HG02970 (cell line): Measurements from ENCODE around the gene PDE4B.
"Not testable (repeated sequence)": the region's sequence is repeated elsewhere in the genome, so short reads cannot be mapped to it uniquely, and the experiment has no call there.

Source experiments
- ATAC-seq: cut with Tn5 transposase; IDR thresholded peaks from one replicate; pipeline ENCODE4 v1.9.1; 2021; ENCODE audit warnings: mild to moderate bottlenecking, moderate library complexity, moderate number of reproducible peaks; ENCODE audit not compliant: unreplicated experiment, low FRiP score

Gene PDE4B

GRCh38 chr1:66100959-66101358, 308.3 kb downstream of the PDE4B start:
- ATAC-seq: not testable (repeated sequence)

- ATAC-seq: not testable (repeated sequence)
These were observed 311.4 kb downstream of the PDE4B start for GRCh38 chr1:66104076-66104475.

DNA sequence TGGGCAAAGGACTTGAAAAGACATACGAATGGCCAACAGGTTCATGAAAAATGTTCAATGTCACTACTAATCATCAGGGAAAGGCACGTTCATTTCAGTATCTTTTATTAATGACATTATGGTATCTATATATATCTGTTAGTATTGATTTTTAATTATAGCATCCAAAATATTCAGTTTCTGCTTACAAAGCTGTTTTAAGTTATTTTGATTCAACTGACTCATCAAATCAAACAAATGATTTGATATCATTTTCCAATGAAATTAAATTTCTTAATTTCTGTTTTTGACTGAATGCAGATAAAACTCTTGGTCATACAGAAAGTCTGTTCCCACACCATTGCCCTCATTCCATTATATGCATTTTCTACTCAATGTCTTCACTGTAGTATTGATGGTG, 315.9 kb downstream of the PDE4B start:
- no peak for ATAC-seq

GRCh38 chr1:66112744-66113400, 320.2 kb downstream of the PDE4B start:
- no peak for ATAC-seq

DNA sequence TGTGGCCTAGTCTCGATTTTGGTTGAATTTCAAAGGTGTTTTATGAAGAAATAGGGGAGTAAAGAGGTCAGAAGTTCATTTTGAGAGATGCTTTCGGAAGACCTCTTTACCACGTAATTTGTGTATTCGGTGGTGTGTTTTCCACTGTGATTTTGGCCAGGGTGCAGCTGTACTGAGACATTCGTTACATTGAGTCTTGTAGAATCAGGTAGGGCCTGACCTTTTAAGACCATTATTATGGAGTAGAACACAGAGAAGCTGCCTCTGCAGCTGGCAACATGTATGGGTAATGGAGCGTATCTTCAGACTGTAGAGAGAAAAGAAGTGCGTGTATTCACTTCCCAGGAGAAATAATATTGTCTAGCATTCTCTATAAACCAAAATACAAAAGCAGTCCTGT, 326.5 kb downstream of the PDE4B start:
- no peak for ATAC-seq

GRCh38 chr1:66124670-66125069, 332.0 kb downstream of the PDE4B start:
- no peak for ATAC-seq

DNA sequence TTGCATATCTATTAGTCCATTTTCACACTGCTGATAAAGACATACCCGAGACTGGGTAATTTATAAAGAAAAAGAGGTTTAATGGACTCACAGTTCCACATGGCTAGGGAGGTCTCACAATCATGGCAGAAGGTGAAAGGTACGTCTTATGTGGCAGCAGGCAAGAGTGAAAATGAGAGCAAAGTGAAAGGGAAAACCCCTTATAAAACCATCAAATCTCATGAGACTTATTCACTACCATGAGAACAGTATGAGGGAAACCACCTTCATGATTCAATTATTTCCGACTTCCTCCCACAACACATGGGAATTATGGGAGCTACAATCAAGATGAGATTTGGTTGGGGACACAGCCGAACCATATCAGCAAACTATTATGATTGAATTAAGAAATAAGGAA, 335.9 kb downstream of the PDE4B start:
- ATAC-seq: not testable (repeated sequence)

GRCh38 chr1:66132324-66132723, 339.6 kb downstream of the PDE4B start:
- no peak for ATAC-seq

- ATAC-seq: no peak
These were observed 341.3 kb downstream of the PDE4B start for GRCh38 chr1:66134004-66134403.

GRCh38 chr1:66135161-66135560, 342.5 kb downstream of the PDE4B start:
- ATAC-seq: no peak

DNA sequence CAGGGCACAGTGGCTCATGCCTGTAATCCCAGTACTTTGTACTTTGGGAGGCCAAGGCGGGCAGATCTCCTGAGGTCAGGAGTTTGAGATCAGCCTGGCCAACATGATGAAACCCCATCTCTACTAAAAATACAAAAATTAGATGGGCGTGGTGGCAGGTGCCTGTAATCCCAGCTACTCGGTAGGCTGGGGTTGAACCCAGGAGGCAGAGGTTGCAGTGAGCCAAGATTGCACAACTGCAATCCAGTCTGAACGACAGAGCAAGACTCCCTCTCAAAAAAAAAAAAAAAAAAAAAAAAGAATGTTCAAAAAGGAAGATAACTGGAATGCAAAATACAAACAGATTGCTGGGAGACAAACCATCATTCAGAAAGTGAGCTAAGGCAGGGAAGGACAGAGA, 343.7 kb downstream of the PDE4B start:
- not testable (repeated sequence) for ATAC-seq

DNA sequence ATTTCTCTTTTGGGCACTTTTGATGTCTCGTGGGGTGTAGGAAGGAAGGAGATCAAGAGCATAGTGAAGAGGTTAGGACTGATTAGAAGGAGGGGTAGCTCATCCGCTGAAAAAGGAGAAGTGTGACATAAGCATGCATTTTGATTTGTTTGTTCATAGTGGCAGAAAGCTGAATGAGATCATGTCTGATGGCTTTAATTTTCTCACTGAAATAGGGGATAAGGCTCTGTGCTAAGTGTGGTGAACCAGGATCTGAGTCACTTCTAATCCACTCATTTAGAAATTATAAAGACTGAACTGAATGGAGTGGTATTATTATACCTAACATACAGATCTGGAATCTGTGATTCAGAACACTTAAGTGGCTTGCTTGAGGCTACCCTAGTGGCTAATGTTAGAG, 344.5 kb downstream of the PDE4B start:
- ATAC-seq: no peak

GRCh38 chr1:66138613-66139012, 345.9 kb downstream of the PDE4B start:
- ATAC-seq: no peak

- ATAC-seq: no peak
These were observed 347.4 kb downstream of the PDE4B start for GRCh38 chr1:66140072-66140471.

DNA sequence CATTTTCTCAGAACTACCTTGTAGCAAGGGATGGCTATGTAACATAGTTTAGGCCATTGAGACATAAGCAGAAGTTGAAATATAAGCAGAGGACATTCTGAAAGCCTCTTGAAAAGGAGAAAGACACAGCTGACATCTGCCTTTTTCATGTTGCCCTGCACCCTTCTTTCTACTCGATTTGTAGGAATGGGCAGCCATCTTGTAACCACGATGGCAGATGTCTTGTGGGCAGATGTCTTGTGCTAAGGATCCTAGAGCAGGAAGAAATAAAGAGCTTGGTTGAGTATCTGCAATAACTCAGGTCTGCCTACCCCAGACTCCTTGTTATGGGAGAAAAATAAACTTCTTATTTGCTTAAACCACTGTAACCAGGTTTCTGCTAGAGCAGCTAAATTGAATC, 351.0 kb downstream of the PDE4B start:
- ATAC-seq: no peak

GRCh38 chr1:66147226-66147835, 354.6 kb downstream of the PDE4B start:
- ATAC-seq: no peak

DNA sequence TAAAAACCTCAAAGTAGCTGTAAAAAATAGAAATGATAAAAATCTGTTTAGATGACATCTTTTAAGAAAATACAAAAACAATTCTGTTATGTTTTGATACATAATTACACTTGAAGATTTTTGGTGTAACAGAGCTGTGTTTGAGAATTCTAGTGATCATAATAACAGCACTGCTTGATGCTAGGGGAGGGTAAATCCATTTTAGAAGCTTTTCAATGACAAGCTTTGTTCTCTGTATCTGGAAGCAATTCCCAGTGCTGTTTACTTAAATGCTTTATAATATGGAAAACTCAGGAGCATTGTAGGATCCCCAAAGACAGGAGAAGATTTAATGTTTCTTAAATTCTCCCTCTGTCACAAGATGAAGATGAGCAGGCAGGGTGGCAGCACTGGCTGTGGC, 359.3 kb downstream of the PDE4B start:
- ATAC-seq: no peak

- no peak for ATAC-seq
These were observed 361.7 kb downstream of the PDE4B start for GRCh38 chr1:66154394-66154793.

- no peak for ATAC-seq
These were observed 363.4 kb downstream of the PDE4B start for GRCh38 chr1:66156144-66156543.

GRCh38 chr1:66159800-66160199, 367.1 kb downstream of the PDE4B start:
- ATAC-seq: no peak

GRCh38 chr1:66160719-66161118, 368.0 kb downstream of the PDE4B start:
- no peak for ATAC-seq

DNA sequence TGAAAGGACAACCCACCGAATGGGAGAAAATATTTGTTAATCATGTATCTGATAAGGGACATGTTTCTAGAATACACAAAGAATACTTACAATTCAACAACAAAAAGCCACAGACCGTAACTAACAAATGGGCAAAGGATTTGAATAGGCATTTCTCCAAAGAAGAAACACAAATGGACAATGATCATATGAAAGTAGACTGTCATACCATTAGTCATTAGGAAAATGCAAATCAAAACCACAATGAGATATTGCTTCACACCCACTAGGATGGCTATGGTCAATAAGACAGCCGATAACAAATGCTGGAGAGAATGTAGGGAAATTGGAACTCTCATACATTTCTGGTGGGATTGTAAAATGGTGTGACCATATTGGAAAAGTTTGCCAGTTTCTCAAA, 374.1 kb downstream of the PDE4B start:
- ATAC-seq: no peak
